ENCODE data around the gene ZNF407.

DNA sequence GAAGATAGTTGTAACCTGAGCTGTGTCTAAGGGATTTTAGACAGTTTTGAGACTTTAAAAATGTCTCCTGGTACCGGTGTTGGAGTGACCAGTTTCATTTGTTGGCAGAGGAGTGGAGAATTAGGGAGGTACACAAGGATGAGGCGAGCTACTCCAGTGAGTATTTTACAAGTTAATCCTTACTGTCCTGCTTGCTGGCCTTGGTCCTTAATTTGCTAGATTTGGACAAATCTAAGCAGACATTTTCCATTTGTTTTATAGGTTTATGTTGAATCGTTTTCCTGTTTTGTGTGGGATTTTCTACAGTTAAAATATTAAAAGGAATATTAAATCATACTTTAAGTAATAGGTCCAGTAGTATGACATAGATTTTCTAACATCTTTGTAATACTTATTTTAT, 101.8 kb downstream of the ZNF407 start:
- TF ChIP-seq CTCF (IDR thresholded peaks at IDR 0.05) (no peak), POLR2AphosphoS5 (IDR thresholded peaks at IDR 0.05) (no peak)
